ENCODE measurements around the gene ALS2CL. TPM values are rescaled to one million over a fixed set of nuclear protein-coding genes. Genes with fewer than 3 reads are reported as not detected.
A peak's percentile ranks its signal among the peaks of the same experiment; 100 is the strongest.

The ALS2CL gene
- total RNA-seq, 2 experiments from 2014 or later = 3.2 to 3.3 TPM

GRCh38 chr3:46673151-46674030 is 20.1 kb downstream of the ALS2CL start:
- CTCF ChIA-PET = interaction anchor here (0.8 to 1.0 kb wide), 2 partner anchors 43 to 317 kb away, joined by 3 to 4 read pairs; no protein-coding TSS in a partner anchor
- peak; percentile 2 for DNase-seq

DNA sequence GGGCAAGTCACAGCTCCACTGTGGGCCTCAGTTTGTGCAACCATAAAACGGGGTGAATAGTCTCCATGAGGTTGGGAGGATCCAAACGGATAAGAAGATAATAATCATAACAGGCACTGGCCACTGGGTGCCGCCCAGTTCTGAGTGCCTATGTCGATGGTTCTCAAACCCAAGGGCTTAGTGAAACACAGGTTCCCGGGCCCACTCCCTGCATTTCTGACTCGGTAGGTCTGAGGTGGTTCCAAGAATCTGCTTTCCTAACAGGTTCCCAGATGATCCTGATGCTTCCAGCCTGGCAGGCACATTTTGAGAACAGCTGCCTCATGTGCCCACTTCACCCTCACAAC is 21.2 kb downstream of the ALS2CL start:
- Mint-ChIP-seq H3K27me3 (no peaks in the 10 kb centered on the region), H3K4me1 (no peaks in the 10 kb centered on the region), H3K9me3 (ENCODE audit: low read depth) (no peaks in the 10 kb centered on the region), H3K4me3 (no peak overlapping the region), H3K27ac (no peak overlapping the region), H3K36me3 (ENCODE audit: low read depth) (peaks cover 2% of the 10 kb centered on the region)
- intact Hi-C loops (cut with DNase I, micrococcal nuclease) = no loop called here
- DNase-seq (peak; percentile 2), ATAC-seq (no peak)
- ChIA-PET POLR2A (no interaction called here), CTCF (interaction anchor here (0.6 to 1.0 kb wide), 2 partner anchors 42 to 149 kb away, joined by 3 to 4 read pairs; no protein-coding TSS in a partner anchor)

More at GRCh38 chr3:46673151-46674030, 20.1 kb downstream of the ALS2CL start:
- no peak overlapping the region for H3K27ac Mint-ChIP-seq
- peaks cover 2% of the 10 kb centered on the region for H3K36me3 Mint-ChIP-seq (ENCODE audit: low read depth)
- no peak for ATAC-seq
- no peaks in the 10 kb centered on the region for H3K4me1 Mint-ChIP-seq
- H3K4me3 Mint-ChIP-seq = no peak overlapping the region
- no peaks in the 10 kb centered on the region for H3K27me3 Mint-ChIP-seq
- intact Hi-C loops (cut with DNase I, micrococcal nuclease) = no loop called here
- POLR2A ChIA-PET = no interaction called here
- no peaks in the 10 kb centered on the region for H3K9me3 Mint-ChIP-seq (ENCODE audit: low read depth)

GRCh38 chr3:46671541-46672348 is 21.7 kb downstream of the ALS2CL start:
- Mint-ChIP-seq H3K9me3 (ENCODE audit: low read depth) (no peaks in the 10 kb centered on the region), H3K27ac (no peak overlapping the region), H3K27me3 (no peaks in the 10 kb centered on the region), H3K36me3 (ENCODE audit: low read depth) (peaks cover 2% of the 10 kb centered on the region), H3K4me3 (no peak overlapping the region), H3K4me1 (no peaks in the 10 kb centered on the region)
- ATAC-seq (no peak), DNase-seq (no peak)
- ChIA-PET POLR2A (no interaction called here), CTCF (interaction anchor here (0.6 kb wide), 1 partner anchor 149 kb away, joined by 3 read pairs; no protein-coding TSS in a partner anchor)
- intact Hi-C loops (cut with DNase I, micrococcal nuclease) = no loop called here

GRCh38 chr3:46670891-46671427 is 22.5 kb downstream of the ALS2CL start:
- no peak for DNase-seq
- no peak for ATAC-seq
- ChIA-PET POLR2A (interaction anchor here (0.6 kb wide), 1 partner anchor 227 kb away, joined by 3 read pairs; no protein-coding TSS in a partner anchor), CTCF (no interaction called here)
- intact Hi-C loops (cut with DNase I, micrococcal nuclease) = no loop called here
- Mint-ChIP-seq H3K27ac (no peak overlapping the region), H3K4me3 (no peak overlapping the region), H3K36me3 (ENCODE audit: low read depth) (peaks cover 2% of the 10 kb centered on the region), H3K27me3 (no peaks in the 10 kb centered on the region), H3K9me3 (ENCODE audit: low read depth) (no peaks in the 10 kb centered on the region), H3K4me1 (no peaks in the 10 kb centered on the region)

DNA sequence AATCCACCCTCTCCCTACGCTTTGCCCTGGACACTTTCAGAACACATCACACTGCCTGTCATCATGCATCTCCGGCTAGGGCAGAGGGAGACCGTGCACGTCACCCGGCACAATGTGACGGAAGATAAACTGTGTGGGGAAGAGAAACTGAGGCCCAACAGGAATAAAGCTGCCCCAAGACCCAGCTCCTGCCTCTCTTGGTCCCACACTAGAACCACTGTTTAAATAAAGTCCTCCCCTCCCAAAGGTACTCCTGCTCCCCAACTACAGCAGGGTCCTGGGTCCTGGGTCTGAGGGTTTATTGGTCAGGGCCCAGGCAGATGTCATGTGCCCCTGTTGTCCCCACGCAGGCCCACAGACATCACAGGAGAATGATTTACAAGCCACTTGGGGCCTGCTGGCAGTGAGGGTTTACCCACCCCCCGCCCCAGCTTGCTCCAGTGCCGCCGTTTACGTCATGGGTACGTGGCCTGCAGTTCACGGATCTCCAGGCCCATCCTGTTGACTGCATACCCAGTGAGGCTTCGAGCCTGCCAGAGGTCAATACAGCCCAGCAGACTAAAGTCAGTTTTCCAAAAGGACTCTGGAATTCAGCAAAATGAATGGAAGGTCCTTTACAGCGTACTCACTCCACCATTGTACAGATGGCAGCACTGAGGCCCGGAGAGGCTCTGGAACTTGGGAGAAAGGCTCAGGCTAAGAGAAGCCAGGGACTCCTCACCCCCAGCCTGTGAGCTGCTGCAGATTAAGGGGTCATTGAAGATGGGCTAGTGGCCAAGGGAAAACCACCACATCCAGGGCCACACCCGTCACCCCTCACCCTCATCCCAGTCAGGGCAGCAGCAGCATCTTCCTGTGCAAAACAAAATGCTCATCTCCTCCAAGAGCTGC is 23.2 kb downstream of the ALS2CL start:
- Mint-ChIP-seq H3K27me3 (no peaks in the 10 kb centered on the region), H3K9me3 (ENCODE audit: low read depth) (no peaks in the 10 kb centered on the region), H3K27ac (no peak overlapping the region), H3K4me3 (no peak overlapping the region), H3K4me1 (no peaks in the 10 kb centered on the region), H3K36me3 (ENCODE audit: low read depth) (peaks cover 2% of the 10 kb centered on the region)
- POLR2A ChIA-PET = interaction anchor here (0.6 kb wide), 1 partner anchor 228 kb away, joined by 3 read pairs; no protein-coding TSS in a partner anchor
- CTCF ChIA-PET = no interaction called here
- intact Hi-C loops (cut with DNase I, micrococcal nuclease) = no loop called here
- DNase-seq (no peak), ATAC-seq (no peak)

DNA sequence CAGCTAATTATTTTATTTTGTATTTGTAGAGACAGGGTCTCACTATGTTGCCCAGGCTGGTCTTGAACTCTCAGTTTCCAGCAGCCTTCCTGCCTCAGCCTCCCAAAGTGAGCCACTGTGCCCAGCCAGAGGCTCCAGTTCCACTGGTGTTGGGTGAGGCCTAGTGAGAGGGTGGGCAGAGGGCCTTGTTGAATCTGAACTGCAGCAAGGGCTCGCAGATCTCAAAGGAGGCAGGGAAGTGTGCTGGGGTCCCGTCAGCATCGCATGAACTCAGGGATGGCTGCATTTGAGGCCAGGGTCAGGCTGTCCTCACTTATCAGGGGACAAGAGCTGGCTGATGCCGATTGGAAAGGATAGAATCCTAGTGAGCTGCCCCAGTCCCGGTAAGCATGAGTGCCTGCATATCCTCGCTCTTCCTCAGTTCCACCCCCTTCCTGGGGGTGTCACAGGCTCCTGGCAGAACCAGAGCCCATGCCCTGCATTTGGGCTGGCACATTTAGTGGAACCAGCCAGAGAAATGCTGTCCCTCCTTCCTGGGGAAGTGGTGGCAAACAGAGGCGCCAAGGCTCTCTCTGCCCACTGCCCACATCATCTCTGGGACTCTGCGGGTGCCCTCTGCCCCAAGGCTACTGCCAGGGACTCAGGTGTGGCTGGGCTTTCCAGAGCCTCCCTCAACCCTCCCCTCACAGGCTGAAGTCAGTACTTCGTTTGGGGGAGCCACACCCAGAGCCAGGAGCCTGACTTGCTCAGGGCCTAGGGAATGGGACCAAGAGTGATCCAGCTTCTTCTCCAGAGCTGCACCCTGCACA is 24.1 kb downstream of the ALS2CL start:
- POLR2A ChIA-PET = no interaction called here
- DNase-seq (no peak), ATAC-seq (no peak)
- CTCF ChIA-PET = no interaction called here
- Mint-ChIP-seq H3K9me3 (ENCODE audit: low read depth) (no peaks in the 10 kb centered on the region), H3K4me3 (no peak overlapping the region), H3K4me1 (no peaks in the 10 kb centered on the region), H3K27ac (no peak overlapping the region), H3K36me3 (ENCODE audit: low read depth) (peaks cover 2% of the 10 kb centered on the region), H3K27me3 (no peaks in the 10 kb centered on the region)
- intact Hi-C loops (cut with DNase I, micrococcal nuclease) = no loop called here

DNA sequence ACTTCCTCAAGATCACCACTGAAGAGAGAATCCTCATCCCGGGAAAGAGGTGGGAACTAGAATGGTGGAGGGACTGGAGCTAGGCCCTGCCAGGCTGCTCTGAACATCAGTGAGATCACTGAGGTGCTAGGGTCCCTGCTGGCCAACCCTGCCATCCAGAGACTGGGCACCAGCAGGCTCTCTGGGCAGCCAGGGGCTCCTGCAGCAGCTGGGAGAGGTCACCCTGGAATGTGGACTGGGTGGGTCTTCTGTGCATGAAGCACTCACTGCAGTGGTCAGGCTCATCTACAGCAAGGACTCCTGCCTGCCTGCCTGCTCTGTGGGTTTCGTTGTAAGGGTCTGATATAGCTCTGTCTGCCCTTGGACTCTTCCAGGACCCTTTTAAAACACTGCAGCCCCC is 24.9 kb downstream of the ALS2CL start:
- Mint-ChIP-seq H3K4me3 (no peak overlapping the region), H3K27ac (no peak overlapping the region), H3K9me3 (ENCODE audit: low read depth) (no peaks in the 10 kb centered on the region), H3K36me3 (ENCODE audit: low read depth) (no peaks in the 10 kb centered on the region), H3K27me3 (no peaks in the 10 kb centered on the region), H3K4me1 (no peaks in the 10 kb centered on the region)
- ATAC-seq (no peak), DNase-seq (no peak)
- CTCF ChIA-PET = no interaction called here
- intact Hi-C loops (cut with DNase I, micrococcal nuclease) = no loop called here
- POLR2A ChIA-PET = no interaction called here

DNA sequence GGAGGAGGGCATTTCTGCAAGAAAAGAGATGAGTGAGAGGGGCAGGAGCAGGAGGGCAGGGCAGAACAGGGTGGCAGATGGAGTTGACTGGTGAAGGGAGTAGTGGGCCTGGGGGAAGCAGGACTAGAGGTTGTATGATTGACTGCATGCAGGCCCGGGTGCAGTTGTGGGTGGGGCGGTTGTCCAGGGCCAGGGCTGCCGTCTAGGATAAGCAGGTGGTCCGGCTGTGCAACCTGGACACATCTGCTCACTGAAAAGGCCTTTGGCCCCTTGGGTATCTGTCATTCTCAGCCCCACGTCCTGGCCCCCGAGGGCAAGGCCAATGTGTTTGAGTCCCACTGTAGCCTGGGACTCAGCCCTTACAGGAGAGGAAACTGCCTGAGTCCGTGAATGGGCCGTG is 25.4 kb downstream of the ALS2CL start:
- ChIA-PET CTCF (no interaction called here), POLR2A (no interaction called here)
- intact Hi-C loops (cut with DNase I, micrococcal nuclease) = no loop called here
- Mint-ChIP-seq H3K36me3 (ENCODE audit: low read depth) (no peaks in the 10 kb centered on the region), H3K27ac (no peak overlapping the region), H3K9me3 (ENCODE audit: low read depth) (no peaks in the 10 kb centered on the region), H3K27me3 (no peaks in the 10 kb centered on the region), H3K4me1 (no peaks in the 10 kb centered on the region), H3K4me3 (no peak overlapping the region)
- ATAC-seq = no peak
- no peak for DNase-seq

DNA sequence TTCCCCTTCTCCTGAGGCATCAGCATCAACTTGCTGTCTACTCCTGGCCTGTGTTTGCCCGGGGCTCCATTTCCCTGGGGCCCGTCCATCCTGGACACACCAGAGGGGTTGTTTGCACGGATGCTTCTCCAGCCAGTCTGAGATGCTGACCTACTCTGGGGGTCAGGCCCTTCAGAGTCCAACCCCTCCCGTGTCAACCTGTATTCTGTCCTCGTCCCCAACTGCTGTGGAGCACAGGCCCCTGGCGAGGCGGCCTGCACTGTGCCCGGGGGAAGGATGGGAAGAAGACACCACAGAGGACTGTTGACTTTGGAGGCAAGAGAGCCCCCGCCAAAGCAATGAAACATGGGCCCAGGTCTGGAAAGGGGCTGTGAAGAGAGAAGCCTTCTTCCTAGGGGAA is 25.8 kb downstream of the ALS2CL start:
- intact Hi-C loops (cut with DNase I, micrococcal nuclease) = no loop called here
- Mint-ChIP-seq H3K9me3 (ENCODE audit: low read depth) (no peaks in the 10 kb centered on the region), H3K4me1 (no peaks in the 10 kb centered on the region), H3K4me3 (no peak overlapping the region), H3K27me3 (no peaks in the 10 kb centered on the region), H3K36me3 (ENCODE audit: low read depth) (no peaks in the 10 kb centered on the region), H3K27ac (no peak overlapping the region)
- ATAC-seq (no peak), DNase-seq (no peak)
- POLR2A ChIA-PET = no interaction called here
- CTCF ChIA-PET = no interaction called here

GRCh38 chr3:46667061-46667621 is 26.3 kb downstream of the ALS2CL start:
- ChIA-PET POLR2A (no interaction called here), CTCF (no interaction called here)
- H3K27ac Mint-ChIP-seq = no peak overlapping the region
- no peak overlapping the region for H3K4me3 Mint-ChIP-seq
- no peaks in the 10 kb centered on the region for H3K9me3 Mint-ChIP-seq (ENCODE audit: low read depth)
- DNase-seq (no peak), ATAC-seq (no peak)
- no peaks in the 10 kb centered on the region for H3K27me3 Mint-ChIP-seq
- intact Hi-C loops (cut with DNase I, micrococcal nuclease) = no loop called here
- no peaks in the 10 kb centered on the region for H3K36me3 Mint-ChIP-seq (ENCODE audit: low read depth)
- H3K4me1 Mint-ChIP-seq = no peaks in the 10 kb centered on the region
